Fibroblast of lung (primary cell): ENCODE measurements around the gene SMIM20.

Experiments
- CTCF ChIP-seq, 2 donors: IDR thresholded peaks in 1 of 2; conservative IDR thresholded peaks in 1 of 2; 1 replicate in 1 of 2; 2 replicates in 1 of 2; pipeline ENCODE4 v1.5.1; 2011 to 2012; ENCODE audit warnings: low read length in 2 of 2, control low read depth in 1 of 2, inconsistent platforms in 1 of 2, low read depth in 1 of 2, mild to moderate bottlenecking in 1 of 2
- EZH2 ChIP-seq: IDR thresholded peaks from 2 replicates; pipeline ENCODE4 v1.5.1; 2012; ENCODE audit warnings: low read length, control low read depth, mild to moderate bottlenecking; ENCODE audit errors: missing control alignments

- no peak for TF ChIP-seq CTCF (conservative IDR thresholded peaks at IDR 0.05 in 1 of 2, IDR thresholded peaks at IDR 0.05 in 1 of 2; ENCODE audit: low read depth in 1 of 2, low read length in 2 of 2)
- no peak for TF ChIP-seq EZH2
Observed at GRCh38 chr4:25949994-25950393, 36.0 kb downstream of the SMIM20 start.
